Loucy (cell line): ENCODE results near the gene ZBTB20.

Experiments used
- H2AFZ ChIP-seq: fragments of 200-600 bp; sonication (generic); 2 replicates; pipeline ENCODE4 v1.6.0; 2016; ENCODE audit warnings: antibody characterized with exemption, mild to moderate bottlenecking, low read length, moderate library complexity
- H3F3A ChIP-seq: fragments of 200-600 bp; 2 replicates; pipeline ENCODE4 v1.6.0; 2016; ENCODE audit warnings: antibody characterized with exemption, low read depth, mild to moderate bottlenecking
- H3K27me3 ChIP-seq: fragments of 200-600 bp; sonication (generic); 2 replicates; pipeline ENCODE4 v1.6.1; 2014; ENCODE audit warnings: low read length, mild to moderate bottlenecking; ENCODE audit not compliant: insufficient read depth, poor library complexity, severe bottlenecking
- H3K36me3 ChIP-seq: fragments of 200-600 bp; sonication (generic); 2 replicates; pipeline ENCODE4 v1.6.1; 2016; ENCODE audit warnings: low read length; ENCODE audit not compliant: insufficient read depth
- H3K4me1 ChIP-seq: fragments of 200-600 bp; sonication (generic); 2 replicates; pipeline ENCODE4 v1.5.1; 2014; ENCODE audit warnings: low read length, mild to moderate bottlenecking; ENCODE audit not compliant: insufficient read depth, poor library complexity, severe bottlenecking
- H3K4me2 ChIP-seq: fragments of 200-600 bp; sonication (generic); 2 replicates; pipeline ENCODE4 v1.6.0; 2014; ENCODE audit warnings: antibody characterized with exemption, low read length, low read depth, mild to moderate bottlenecking; ENCODE audit not compliant: poor library complexity, severe bottlenecking
- H3K4me3 ChIP-seq: fragments of 200-600 bp; sonication (generic); 2 replicates; pipeline ENCODE4 v1.5.1; 2014; ENCODE audit warnings: low read length, mild to moderate bottlenecking, mixed read lengths; ENCODE audit not compliant: poor library complexity, severe bottlenecking
- H3K79me2 ChIP-seq: fragments of 200-600 bp; sonication (generic); 2 replicates; pipeline ENCODE4 v1.6.1; 2014; ENCODE audit warnings: low read length; ENCODE audit not compliant: insufficient read depth
- H3K9ac ChIP-seq: fragments of 200-600 bp; sonication (generic); 2 replicates; pipeline ENCODE4 v1.6.0; 2014; ENCODE audit warnings: mild to moderate bottlenecking, low read depth, low read length, moderate library complexity; ENCODE audit not compliant: poor library complexity, severe bottlenecking
- H3K9me2 ChIP-seq: fragments of 200-600 bp; sonication (generic); replicated peaks from 2 replicates; pipeline ENCODE4 v1.6.1; 2016; ENCODE audit warnings: low read depth, low read length, mixed read lengths
- H3K9me3 ChIP-seq: fragments of 200-600 bp; sonication (generic); 2 replicates; pipeline ENCODE4 v1.6.1; 2014; ENCODE audit warnings: mild to moderate bottlenecking, antibody characterized with exemption, low read length, low read depth; ENCODE audit not compliant: insufficient read depth
- H4K20me1 ChIP-seq: fragments of 200-600 bp; sonication (generic); 2 replicates; pipeline ENCODE4 v1.6.0; 2014; ENCODE audit warnings: antibody characterized with exemption, low read length, mild to moderate bottlenecking; ENCODE audit not compliant: insufficient read depth, poor library complexity, severe bottlenecking
- CTCF ChIP-seq: fragments of 200-600 bp; sonication (generic); conservative IDR thresholded peaks from 2 replicates; pipeline ENCODE4 v1.5.1; 2014; ENCODE audit warnings: mild to moderate bottlenecking, antibody characterized with exemption, low read length
- EZH2phosphoT487 ChIP-seq: fragments of 200-600 bp; IDR thresholded peaks from 2 replicates; pipeline ENCODE4 v1.6.1; 2018; ENCODE audit warnings: antibody characterized with exemption, mild to moderate bottlenecking, moderate library complexity, borderline replicate concordance

ZBTB20 gene

GRCh38 chr3:114411811-114412803 is 735.0 kb downstream of the ZBTB20 start:
- TF ChIP-seq EZH2phosphoT487 (no peak), CTCF (no peak)
- H3K9me3 ChIP-seq, result no peaks in the 10 kb centered on the region
- no peak overlapping the region for H3K4me3 ChIP-seq
- no peaks in the 10 kb centered on the region for H3K27me3 ChIP-seq
- H3K36me3 ChIP-seq, result no peaks in the 10 kb centered on the region
- no peak overlapping the region for H3K4me2 ChIP-seq
- H3K79me2 ChIP-seq, result no peaks in the 10 kb centered on the region
- H3K4me1 ChIP-seq, result no peaks in the 10 kb centered on the region
- no peak overlapping the region for H3K9ac ChIP-seq
- H3F3A ChIP-seq, result no peaks in the 10 kb centered on the region
- H2AFZ ChIP-seq, result no peak overlapping the region
- H4K20me1 ChIP-seq, result no peaks in the 10 kb centered on the region
- no peaks in the 10 kb centered on the region for H3K9me2 ChIP-seq

GRCh38 chr3:114411190-114411668 is 735.9 kb downstream of the ZBTB20 start:
- Histone ChIP-seq H2AFZ (no peak overlapping the region), H3K9me3 (no peaks in the 10 kb centered on the region), H3K4me3 (no peak overlapping the region), H3K9me2 (no peaks in the 10 kb centered on the region), H3K9ac (no peak overlapping the region), H3K27me3 (no peaks in the 10 kb centered on the region), H3K4me1 (no peaks in the 10 kb centered on the region), H3K79me2 (no peaks in the 10 kb centered on the region), H3K36me3 (no peaks in the 10 kb centered on the region), H4K20me1 (no peaks in the 10 kb centered on the region), H3K4me2 (no peak overlapping the region), H3F3A (no peaks in the 10 kb centered on the region)
- TF ChIP-seq EZH2phosphoT487, result no peak
- no peak for TF ChIP-seq CTCF

GRCh38 chr3:114408736-114409670 is 738.1 kb downstream of the ZBTB20 start:
- TF ChIP-seq EZH2phosphoT487 (no peak), CTCF (no peak)
- no peak overlapping the region for H2AFZ ChIP-seq
- H3K9ac ChIP-seq, result no peak overlapping the region

More at GRCh38 chr3:114408736-114409670, 738.1 kb downstream of the ZBTB20 start:
- Histone ChIP-seq H3K36me3 (no peaks in the 10 kb centered on the region), H3K27me3 (no peaks in the 10 kb centered on the region), H3K4me3 (no peak overlapping the region), H3F3A (no peaks in the 10 kb centered on the region), H3K9me2 (no peaks in the 10 kb centered on the region), H3K4me1 (no peaks in the 10 kb centered on the region), H4K20me1 (no peaks in the 10 kb centered on the region), H3K79me2 (no peaks in the 10 kb centered on the region), H3K9me3 (no peaks in the 10 kb centered on the region), H3K4me2 (no peak overlapping the region)
